ENCODE data around the gene CIC. TPM values are rescaled to one million over a fixed set of nuclear protein-coding genes. Genes with fewer than 3 reads are reported as not detected.
A peak's percentile ranks its signal among the peaks of the same experiment; 100 is the strongest.

CIC gene
- 115 and 122 TPM in 2 replicates for total RNA-seq
- long read RNA-seq: 0 reads

- TF ChIP-seq, protein P1, sequence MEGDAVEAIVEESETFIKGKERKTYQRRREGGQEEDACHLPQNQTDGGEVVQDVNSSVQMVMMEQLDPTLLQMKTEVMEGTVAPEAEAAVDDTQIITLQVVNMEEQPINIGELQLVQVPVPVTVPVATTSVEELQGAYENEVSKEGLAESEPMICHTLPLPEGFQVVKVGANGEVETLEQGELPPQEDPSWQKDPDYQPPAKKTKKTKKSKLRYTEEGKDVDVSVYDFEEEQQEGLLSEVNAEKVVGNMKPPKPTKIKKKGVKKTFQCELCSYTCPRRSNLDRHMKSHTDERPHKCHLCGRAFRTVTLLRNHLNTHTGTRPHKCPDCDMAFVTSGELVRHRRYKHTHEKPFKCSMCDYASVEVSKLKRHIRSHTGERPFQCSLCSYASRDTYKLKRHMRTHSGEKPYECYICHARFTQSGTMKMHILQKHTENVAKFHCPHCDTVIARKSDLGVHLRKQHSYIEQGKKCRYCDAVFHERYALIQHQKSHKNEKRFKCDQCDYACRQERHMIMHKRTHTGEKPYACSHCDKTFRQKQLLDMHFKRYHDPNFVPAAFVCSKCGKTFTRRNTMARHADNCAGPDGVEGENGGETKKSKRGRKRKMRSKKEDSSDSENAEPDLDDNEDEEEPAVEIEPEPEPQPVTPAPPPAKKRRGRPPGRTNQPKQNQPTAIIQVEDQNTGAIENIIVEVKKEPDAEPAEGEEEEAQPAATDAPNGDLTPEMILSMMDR (IDR thresholded peaks at IDR 0.05): no peak
- Mint-ChIP-seq H3K4me1 (ENCODE audit: unreplicated experiment) (peaks cover 30% of the 10 kb centered on the region), H3K27me3 (ENCODE audit: unreplicated experiment) (no peaks in the 10 kb centered on the region), H3K36me3 (ENCODE audit: unreplicated experiment) (peaks cover 7% of the 10 kb centered on the region), H3K27ac (ENCODE audit: unreplicated experiment) (peak within 1 kb of the TSS; percentile 93), H3K9me3 (ENCODE audit: unreplicated experiment) (no peaks in the 10 kb centered on the region), H3K4me3 (ENCODE audit: unreplicated experiment) (peak within 1 kb of the TSS; percentile 84)
- DNase-seq (ENCODE audit: extremely low spot score, unreplicated experiment): peak; percentile 100
These were observed at the start of gene CIC for GRCh38 chr19:42268704-42269477. CIC (plus strand) TSS chr19:42269252; CDS start chr19:42271784, 2,532 bp downstream.

- TF ChIP-seq, protein P1 (IDR thresholded peaks at IDR 0.05): no peak
- Mint-ChIP-seq H3K27me3 (ENCODE audit: unreplicated experiment) (no peaks in the 10 kb centered on the region), H3K36me3 (ENCODE audit: unreplicated experiment) (peaks cover 2% of the 10 kb centered on the region), H3K9me3 (ENCODE audit: unreplicated experiment) (no peaks in the 10 kb centered on the region), H3K4me1 (ENCODE audit: unreplicated experiment) (peaks cover 48% of the 10 kb centered on the region), H3K27ac (ENCODE audit: unreplicated experiment) (peak within 1 kb of the TSS; percentile 95), H3K4me3 (ENCODE audit: unreplicated experiment) (peak within 1 kb of the TSS; percentile 100)
- peak; percentile 99 for DNase-seq (ENCODE audit: extremely low spot score, unreplicated experiment)
These were observed 49.0 kb upstream of the CIC start, which contains the start of gene ZNF526 for GRCh38 chr19:42219812-42220750. ZNF526 (plus strand) TSS chr19:42220312; CDS start chr19:42224404, 4,092 bp downstream.

DNA sequence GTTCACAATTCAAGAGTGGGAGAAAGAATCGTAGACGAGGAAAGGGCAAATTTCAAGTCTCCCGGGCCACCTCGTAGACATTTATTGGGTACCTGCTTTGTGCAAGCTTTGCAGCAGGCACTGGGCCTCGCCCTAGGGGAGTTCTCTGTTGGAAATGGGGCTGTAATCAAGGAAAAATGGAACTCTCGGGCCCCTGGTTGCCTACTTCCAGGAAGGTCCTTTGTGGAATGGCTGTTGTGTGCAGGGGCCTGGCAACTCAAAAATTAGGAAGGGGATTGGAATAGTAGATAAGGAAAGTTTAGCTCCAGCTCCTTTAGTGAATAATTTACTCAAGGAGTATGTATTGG, 48.3 kb upstream of the CIC start:
- Mint-ChIP-seq H3K27ac (ENCODE audit: unreplicated experiment) (peak overlapping the region; percentile 95), H3K4me3 (ENCODE audit: unreplicated experiment) (peak overlapping the region; percentile 100), H3K27me3 (ENCODE audit: unreplicated experiment) (no peaks in the 10 kb centered on the region), H3K9me3 (ENCODE audit: unreplicated experiment) (no peaks in the 10 kb centered on the region), H3K36me3 (ENCODE audit: unreplicated experiment) (peaks cover 2% of the 10 kb centered on the region), H3K4me1 (ENCODE audit: unreplicated experiment) (peaks cover 43% of the 10 kb centered on the region)
- TF ChIP-seq, protein P1 (IDR thresholded peaks at IDR 0.05): no peak
- DNase-seq (ENCODE audit: extremely low spot score, unreplicated experiment): no peak

DNA sequence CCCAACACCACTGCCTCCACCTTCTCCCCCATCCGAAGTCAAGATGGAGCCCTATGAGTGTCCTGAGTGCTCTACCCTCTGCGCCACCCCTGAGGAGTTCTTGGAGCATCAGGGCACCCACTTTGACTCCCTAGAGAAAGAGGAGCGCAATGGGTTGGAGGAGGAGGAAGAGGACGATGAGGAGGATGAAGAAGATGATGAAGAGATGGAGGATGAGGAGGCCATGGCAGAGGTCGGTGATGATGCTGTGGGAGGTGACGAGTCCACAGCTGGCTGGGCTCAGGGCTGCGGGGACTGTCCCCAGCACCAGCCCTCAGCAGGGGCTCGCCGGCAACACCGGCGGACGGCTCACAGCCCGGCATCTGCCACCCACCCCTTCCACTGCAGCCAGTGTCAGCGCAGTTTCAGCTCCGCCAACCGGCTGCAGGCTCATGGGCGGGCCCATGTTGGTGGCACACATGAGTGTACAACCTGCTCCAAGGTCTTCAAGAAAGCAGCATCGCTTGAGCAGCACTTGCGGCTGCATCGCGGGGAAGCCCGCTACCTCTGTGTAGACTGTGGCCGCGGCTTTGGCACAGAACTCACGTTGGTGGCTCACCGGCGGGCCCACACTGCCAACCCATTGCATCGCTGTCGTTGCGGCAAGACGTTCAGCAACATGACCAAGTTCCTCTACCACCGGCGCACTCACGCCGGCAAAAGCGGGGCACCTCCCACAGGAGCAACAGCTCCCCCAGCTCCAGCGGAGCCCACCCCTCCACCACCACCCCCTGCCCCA, 43.9 kb upstream of the CIC start:
- H3K4me1 Mint-ChIP-seq (ENCODE audit: unreplicated experiment): peaks cover 12% of the 10 kb centered on the region
- H3K9me3 Mint-ChIP-seq (ENCODE audit: unreplicated experiment): no peaks in the 10 kb centered on the region
- TF ChIP-seq, protein P1 (IDR thresholded peaks at IDR 0.05): no peak
- no peaks in the 10 kb centered on the region for H3K27me3 Mint-ChIP-seq (ENCODE audit: unreplicated experiment)
- H3K27ac Mint-ChIP-seq (ENCODE audit: unreplicated experiment): no peak overlapping the region
- no peak overlapping the region for H3K4me3 Mint-ChIP-seq (ENCODE audit: unreplicated experiment)
- DNase-seq (ENCODE audit: extremely low spot score, unreplicated experiment): no peak
- H3K36me3 Mint-ChIP-seq (ENCODE audit: unreplicated experiment): peaks cover 20% of the 10 kb centered on the region
